EH (cell line): Measurements from ENCODE around the gene SLC6A20.

ENCODE experiments used
- DNase-seq: peaks from one replicate; pipeline ENCODE4 v3.0.0-alpha.2; 2015; ENCODE audit warnings: low read depth

The SLC6A20 gene

DNA sequence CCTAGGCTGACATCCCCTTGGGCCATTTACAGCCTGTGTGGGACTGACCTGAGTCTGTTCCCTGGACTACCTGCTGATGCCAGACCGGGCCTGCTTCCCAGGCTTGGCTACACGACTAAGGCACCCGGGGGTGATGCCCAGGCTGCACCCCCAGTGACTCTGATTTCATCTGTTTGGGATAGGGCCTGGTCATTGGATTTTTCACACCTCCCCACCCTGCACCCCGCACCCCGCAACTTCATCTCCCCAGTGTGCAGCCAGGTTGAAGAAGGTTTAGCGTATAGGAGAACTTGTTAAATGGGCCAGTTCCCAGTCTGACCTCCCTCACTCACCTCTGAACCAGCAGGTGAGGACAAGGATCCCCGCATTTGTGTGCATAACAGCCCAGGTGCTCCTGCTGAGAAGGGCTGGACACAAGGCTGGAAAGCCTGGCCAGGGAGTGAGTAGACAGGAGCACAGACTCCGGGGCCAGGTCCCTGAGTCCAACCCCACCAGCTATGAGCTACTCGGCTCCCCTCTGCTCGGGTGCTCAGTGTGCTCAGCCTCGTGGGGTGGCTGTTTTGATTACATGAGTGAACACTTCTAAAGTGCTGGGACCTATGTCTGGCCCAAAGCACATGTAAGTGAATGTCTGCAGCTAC, 18.5 kb downstream of the SLC6A20 start:
- no peak for DNase-seq

DNA sequence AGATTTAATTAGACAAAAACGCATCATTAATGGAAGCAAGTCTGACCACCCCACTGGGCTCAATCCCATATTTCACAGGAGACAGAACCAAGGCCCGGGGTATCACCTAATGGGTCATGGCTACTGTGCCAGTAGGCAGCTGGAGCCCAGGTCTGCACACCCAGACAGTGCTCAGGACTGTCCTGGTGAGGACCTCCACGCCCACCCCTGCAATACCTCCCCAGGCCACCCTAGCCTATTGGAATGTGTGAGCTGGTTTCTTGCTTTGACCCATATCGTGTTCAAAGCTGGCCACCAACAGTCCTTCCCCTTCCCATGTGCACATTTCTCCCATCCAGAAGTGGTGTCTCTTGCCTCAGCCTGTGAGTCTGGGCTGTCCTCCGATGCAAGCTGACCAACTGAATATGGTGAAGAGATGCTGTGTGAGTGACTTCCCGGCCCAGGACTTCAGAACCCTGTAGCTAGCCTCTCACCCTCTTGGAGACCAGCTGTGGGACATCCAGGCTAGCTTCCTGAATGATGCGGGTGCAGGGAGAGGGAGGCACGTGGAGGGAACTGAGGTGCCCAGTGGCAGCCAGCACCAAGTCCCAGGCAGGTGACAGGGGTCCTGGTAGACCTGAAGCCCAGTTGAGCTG, 19.1 kb downstream of the SLC6A20 start:
- DNase-seq = no peak

DNA sequence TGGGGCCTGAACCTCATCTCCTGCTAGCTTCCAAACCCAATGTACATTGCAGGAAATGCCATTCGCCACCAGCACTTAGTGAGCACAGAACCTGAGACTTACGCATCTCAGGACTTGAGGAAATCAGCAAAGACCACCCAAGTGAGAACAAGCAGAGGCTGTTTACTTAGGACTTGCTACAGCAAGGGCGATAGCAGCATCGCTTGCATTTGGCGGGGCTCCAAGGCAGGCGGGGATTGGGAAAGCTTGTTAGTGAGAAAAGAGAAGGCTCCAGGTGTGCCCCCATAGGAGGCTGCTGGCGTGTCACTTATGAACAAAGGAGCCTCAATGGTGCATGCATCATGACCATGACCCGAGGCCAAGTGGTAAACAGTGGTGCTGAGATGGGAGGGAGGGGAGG, 19.7 kb downstream of the SLC6A20 start:
- no peak for DNase-seq

DNA sequence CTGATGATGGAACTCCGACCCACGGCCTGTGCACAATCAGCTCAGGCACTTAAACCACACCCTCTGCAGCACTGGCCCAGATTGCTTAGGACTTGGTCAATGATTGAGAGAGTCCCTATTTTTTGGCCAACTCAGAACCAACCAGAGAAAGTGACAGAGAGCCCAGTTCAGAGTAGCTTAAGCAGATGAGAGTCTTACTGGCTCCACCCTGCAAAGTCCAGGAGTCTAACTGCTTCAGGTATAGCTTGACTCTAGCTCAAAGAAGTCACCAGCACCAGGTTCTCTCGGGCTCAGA, 20.1 kb downstream of the SLC6A20 start:
- no peak for DNase-seq

DNA sequence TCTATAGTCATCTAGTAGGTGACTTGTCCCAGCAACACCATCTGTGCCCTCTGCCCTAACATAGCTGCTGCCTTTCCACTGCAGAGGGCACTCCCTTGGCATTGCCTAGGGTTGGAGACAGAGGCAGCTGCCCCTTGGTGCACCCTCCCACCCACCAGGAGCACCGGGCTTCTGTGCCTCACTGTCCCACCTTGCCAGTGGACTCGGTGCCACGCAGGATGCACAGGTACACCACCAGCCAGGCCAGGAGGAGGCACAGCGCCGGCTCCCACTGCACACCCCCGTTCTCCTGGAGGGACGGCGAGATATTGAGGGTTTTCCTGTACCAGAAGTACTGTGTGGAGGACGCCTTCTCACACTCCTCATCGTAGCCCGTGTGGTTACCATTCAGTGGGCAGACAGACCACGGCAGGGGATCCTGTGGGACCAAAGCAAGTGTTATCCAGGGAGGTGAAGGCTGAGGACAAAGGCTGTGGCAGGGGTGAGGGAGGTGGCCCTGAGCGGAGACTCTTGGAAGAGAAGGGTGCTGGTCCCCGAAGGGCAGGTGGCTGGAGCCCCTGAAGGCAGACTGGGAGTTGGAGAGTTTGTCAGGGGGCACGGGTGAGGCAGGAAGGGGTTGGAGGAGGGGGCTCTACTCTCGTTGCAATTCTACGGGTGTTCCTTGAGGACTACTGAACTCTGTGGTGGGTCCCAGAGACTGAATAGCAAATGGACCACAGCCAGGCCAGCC, 20.6 kb downstream of the SLC6A20 start:
- no peak for DNase-seq

DNA sequence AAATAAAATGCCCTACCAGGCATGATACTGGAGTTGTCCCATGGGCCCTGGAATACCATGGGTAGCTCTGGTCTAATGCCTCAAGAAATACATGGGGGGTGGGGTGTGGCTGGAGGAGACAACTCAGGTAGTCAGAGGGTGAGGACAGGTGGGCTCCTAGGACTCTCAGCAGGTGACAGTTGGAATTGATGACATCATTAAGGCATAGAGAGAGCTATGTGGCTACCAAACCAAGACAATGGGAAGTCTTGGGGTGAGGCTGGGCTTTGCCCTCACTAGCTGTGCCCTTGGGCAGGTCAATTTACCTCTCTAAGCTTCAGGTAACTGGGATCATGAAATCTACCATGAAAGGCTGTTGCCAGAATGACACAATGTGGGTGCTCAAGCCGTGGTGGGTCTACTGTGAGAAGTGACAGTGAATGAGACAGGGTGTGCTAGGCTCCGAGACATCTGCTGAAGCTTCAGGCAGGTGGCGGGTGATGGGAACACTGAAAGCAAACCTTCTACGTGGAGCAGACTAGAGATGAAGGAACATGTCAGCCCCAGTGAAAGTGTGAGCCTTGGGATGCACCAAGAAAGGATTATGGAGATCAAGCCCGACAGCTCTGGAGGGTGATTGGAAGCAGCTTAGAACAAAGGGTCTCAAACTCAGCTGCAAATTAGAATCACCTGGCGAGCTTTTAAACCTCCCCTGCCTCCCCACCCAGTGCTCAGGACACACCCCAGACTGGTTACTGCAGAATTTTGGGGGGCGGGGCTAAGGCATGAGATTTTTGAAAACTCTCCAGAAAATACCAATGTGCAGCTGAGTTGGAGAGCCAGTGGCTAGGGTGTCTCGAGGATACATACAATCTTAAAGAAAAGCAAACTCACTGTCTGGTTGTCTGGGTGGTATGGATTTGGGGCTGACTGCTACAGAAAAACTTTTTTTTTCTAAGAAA, 21.5 kb downstream of the SLC6A20 start:
- no peak for DNase-seq

DNA sequence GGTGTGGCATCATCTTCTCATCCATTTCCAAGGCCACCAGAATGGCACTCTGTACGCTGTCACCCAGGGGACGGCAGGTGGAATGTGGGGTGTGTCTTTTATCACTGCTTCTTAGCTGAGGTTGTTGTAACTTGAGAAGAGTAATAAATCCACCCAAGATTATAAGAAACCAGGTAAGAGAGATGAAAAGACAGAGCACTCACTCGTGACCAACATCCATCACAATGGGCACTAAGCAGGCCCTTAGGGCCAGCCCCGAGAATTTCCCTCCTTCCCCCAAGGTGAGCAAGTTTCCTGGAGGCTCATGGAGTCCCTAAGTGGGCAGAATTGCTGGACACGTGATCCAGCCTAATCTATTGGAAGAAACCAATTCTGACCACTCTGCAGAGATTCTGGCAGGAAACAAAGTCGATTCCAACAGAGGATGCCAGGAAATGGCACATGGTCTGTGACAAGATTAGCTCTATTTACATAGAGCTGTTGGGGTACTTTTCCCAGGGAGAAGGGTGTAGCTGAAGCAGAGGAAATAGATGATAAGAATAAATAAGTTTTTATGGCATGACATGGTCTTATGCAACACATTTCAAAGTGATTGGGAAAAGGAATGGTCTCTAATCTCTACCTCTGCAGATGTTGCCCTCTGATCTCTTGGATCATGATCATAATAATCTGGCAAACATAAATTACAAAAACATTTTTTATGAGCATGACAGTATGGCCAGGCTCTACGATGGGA, 22.5 kb downstream of the SLC6A20 start:
- no peak for DNase-seq

DNA sequence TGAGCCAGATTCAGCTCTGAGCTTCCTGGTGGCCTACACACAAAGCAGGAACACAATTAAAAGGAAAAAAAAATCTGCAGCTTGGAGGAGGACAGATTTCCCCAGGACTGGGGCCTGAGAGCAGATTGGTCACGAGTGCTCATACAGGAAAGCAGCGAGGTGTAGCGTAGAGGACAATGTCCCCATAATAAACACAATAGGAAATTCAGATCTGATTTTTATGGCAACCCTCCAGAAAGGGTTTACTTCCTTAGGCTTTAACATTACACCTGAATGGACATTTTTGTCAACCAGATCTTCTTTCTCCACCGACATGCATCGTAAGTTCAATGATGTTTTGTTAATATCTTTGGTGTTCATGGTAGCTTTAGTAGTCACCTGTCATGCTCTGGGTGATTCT, 23.3 kb downstream of the SLC6A20 start:
- no peak for DNase-seq

DNA sequence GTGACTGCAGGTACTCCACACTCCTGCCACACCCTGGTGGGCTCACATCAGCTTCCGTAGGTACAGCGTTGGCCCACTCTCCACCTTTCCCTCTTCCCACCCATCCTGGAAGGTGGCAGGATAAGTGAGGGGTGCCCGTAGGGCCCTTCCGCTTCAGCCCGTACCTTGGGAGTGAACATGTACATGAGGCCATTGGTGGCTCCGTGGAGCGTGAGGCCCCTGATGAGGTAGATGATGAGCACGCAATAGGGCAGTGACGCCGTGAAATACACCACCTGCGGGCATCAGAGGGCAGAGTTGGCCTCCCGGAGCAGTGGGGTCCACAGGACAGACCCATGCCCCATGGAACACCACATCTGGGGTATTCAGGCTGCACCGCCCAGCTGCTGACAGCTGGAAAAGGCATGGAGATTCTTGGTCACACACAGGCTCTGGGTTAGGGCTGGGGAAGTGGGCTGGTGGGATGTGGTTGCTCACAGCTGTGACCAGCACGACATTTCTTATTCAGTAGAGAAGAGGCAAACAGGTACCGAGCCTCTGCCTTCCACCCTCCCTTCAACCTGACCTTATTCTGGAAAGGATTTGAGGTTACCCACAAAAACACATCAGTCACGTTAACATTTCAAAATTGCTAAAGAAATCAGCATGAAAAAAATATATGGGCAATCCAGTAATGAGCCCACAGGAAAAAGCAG, 23.8 kb downstream of the SLC6A20 start:
- no peak for DNase-seq

DNA sequence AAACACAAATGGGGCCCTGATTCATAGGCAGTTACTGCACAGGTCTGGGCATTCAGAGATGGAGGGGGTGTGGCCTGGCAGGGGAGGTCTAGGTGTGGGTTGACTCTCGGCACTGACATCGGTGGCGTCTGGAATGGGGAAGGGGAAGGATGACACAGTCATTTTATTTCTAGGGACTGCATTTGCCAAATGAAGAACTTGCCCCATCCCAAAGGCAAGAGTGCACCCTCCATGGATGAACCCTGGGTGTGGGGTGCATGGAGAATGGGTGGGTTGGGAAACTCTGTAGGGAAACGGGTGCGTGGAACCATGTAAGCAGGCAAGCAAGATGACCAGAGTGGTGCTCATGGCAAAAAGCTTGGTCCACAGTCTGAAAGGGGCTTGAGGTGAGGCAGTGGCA, 24.5 kb downstream of the SLC6A20 start:
- DNase-seq = no peak

DNA sequence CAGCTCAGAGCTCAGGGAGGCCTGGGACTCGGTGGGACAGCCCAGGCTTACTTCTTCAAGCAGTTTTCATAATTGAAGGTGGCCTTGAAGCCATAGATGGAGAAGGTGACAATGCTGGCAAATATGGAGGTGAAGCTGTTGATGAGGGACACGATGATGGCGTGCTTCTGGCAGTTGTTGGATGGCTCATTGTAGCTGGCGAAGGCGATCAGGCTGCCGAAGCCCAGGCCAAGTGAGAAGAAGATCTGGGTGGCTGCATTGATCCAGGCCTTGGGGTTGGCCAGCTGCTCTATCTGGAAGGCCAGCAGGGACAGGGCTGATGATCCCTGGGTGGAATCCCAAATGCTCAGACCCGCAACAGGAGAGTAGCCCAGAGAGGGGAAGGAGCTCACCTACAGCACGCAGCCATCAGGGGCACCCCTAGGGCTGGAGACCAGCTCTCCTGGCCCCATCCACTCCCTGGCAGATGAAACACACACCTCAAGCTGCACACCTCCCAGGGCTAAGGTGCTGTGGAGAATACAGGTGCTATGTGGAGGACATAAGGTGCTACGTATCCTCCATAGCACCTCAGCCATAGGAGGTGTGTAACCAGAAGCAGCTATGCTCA, 25.1 kb downstream of the SLC6A20 start:
- DNase-seq = no peak

DNA sequence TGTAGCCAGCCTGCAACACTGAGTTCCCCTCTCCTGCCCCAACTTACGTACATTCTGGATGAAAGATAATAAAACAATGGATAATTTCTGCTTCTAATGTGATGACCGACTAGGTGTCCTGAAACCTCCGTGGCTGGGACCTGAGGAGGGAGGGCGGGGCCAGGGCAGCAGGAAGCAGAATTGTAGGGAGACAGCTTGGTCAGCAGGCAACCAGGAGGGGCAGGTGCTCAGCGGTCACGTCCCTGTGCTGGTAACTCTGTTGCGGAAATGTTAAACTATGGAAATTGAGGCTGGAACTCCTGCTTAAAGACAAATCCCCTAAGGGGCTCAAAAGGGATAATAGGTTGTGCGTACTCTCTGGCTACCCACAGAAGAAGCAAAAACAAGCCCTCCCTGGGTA, 30.4 kb downstream of the SLC6A20 start:
- DNase-seq = no peak

DNA sequence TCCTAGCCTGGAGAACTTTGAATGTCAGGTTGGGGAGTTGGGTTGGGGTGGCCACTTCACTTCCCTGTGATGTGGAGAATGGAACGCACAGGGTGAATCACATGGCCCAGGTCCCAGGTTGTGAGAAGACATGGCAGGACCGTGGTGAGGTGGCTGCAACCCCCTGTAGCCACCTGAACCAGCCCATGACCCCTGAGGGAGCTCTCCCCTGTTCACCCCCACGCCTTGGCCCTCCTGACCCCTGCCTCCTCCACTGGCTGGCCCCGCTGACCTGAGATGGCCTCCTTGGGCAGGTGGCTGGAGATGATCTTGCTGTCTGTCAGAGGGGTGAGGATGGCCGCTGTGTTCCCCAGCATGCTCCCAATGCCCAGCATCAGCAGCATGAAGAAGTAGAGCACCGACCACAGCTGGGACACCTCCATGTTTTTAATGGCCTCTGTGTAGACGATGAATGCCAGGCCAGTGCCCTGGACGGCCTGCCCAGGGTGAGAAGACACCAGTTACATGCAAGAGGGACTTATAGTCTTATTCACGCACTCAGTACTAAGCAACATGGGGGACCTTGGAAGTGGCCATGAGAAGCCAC, 31.0 kb downstream of the SLC6A20 start:
- DNase-seq = no peak

DNA sequence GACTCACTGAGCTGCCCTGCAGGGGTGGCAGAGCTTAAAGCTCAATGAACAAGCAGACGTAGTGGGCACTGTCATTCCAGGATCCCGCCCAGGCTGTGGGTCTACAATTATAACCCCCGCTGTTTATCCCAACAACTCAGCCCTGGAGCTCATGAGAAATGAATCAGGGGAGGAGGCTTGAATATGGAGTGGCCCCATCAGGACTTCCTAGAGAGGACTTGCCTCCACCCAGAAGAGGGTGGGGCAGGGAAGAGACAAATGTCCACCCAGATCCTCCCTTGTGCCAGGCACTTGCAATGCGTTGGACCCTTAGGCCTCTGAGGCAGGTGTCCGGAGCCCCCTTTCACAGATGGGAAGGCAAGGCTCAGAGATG, 33.0 kb downstream of the SLC6A20 start:
- no peak for DNase-seq

DNA sequence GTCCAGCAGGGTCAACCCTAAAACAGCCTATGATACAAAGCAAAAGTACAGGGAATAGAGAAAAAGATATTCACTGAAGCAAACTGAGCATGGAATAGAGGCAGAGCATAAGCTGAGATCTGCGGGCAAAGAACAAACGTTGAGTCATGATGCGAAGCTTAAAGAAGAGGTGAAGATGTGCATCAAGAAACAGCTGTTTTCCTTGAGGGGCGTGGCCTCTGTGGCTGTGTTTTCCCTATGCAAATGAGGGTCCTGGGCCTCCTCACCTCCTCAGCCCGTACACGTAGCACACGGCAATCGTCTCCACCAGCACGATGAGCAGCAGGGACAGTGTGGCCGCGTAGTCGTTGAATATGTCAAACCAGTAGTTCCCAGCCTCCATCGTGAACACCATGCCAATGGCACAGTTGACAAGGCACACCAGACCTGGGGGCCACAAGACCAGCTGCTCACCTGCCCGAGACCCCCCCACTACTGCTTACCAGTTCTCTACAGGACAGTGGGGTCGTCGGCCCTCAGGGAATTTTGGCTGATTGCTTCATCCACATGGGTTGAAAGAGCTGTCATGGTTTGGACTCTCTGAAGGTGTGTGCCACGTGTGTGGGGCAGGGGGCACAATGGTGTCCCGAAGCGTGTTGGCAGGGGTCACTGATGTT, 33.6 kb downstream of the SLC6A20 start:
- DNase-seq = no peak

DNA sequence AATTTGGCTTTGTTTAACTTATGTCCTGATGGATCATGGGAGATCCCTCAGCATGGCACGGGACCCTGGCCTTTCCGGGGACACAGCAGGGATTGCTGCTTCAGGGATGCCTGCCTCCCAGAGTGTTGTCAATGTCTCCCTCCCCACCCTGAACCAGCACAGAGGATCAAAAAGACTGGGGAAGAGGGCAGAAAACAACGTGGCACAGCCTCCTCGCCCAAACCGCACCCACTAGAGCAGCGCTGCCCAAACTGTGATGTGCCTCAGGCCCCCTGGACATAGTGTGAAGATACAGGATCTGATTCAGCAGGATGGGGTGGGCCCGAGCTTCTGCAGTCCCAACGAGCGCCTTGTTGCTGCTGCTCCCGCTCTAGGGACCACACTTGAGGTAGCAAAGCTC, 34.5 kb downstream of the SLC6A20 start:
- no peak for DNase-seq

DNA sequence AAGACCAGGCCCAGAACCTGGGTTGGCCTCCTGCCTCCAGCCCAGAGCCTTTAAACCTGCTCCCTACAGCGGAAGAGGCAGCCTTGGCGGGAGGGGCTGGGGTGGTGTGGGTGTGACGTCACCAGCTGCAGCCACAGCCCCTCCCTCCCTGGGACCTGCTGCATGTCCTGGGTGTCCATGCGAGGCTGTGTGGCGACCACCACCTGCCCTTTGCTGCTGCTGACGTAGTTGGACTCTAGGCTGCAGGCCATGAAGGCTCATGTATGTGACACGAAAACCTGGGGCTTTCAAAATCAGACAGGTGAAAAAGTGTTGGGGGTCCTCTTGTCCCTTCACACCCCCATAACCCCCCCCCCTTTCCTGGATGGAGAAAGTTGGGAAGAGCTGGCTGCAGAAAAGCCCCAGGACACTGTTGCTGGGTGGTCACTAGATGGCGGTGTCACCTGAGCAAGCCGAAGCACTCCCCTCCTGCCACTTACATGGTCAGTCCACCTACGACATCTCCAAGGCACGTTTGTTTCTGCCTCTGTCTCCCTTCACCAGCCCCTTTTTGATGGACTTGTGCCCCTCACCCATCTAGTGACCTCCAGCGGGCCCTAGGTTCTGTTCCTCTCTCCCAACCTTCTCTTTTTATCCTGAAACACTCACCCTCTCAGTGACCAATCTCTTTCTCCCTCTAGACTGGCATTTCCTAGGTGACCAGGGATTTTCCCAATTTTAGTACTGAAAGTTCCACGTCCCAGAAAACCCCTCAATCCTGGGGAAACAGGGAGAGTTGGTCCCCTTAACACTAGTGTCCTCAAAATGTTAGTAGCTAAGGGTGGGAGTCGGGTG, 35.2 kb downstream of the SLC6A20 start:
- peak; percentile 75 for DNase-seq

DNA sequence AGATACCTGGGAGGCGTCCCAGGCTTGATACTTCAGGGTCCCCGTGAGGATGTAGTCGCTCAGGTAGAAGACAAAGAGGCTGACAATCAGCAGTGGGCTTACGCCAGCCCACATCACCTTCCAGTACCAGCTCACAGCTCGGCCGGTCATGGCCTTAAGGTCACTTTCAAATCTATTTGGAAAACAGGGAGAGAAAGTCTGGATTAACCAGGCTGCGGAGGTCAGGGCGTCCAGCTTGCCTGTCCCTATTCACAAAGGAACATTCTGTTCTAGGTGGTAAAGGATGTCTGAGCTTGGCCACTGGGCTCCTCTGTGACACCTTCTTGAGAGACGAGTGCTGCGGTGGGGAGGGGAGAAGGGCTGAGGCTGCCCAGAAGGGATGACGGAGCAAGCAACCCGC, 36.5 kb downstream of the SLC6A20 start:
- no peak for DNase-seq

DNA sequence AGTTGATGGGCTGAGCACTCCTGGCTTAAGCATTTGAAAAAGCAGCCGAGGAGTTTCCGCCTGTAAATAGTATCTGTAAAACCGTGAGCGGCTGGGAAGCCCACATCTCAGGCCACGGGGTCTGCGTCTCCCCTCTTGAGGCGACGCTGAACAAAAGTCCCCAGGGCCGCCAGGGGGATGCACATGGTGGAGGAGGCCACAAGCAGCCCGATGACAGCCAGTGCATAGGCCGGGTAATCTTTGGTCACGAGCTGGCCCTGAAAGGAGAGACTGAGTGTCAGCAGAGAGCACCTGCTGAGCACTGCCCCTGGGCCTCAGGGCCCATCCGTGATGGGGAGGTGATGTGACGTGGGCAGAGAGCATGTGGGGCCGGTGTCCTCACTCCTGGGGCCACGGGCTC, 37.5 kb downstream of the SLC6A20 start:
- DNase-seq = no peak
